ENCODE measurements around the gene KCNE2. TPM values are rescaled to one million over a fixed set of nuclear protein-coding genes. Genes with fewer than 3 reads are reported as not detected.

Gene KCNE2
- total RNA-seq, 1 experiment from 2014 or later, result not detected

- no peak for DNase-seq (ENCODE audit: low read depth, low spot score)
- TF ChIP-seq EGR1 (IDR thresholded peaks at IDR 0.05; ENCODE audit: low read depth) (no peak), EZH2 (IDR thresholded peaks at IDR 0.05) (no peak), EZH2phosphoT487 (IDR thresholded peaks at IDR 0.05; ENCODE audit: borderline replicate concordance) (no peak), YY1 (IDR thresholded peaks at IDR 0.05; ENCODE audit: extremely low read depth, insufficient replicate concordance, low read depth, low read length) (no peak), RAD21 (IDR thresholded peaks at IDR 0.05; ENCODE audit: low read depth) (no peak), JUND (IDR thresholded peaks at IDR 0.05) (no peak), SRF (IDR thresholded peaks at IDR 0.05; ENCODE audit: low read depth) (no peak), SIN3A (IDR thresholded peaks at IDR 0.05; ENCODE audit: low read depth) (no peak), ZFX (IDR thresholded peaks at IDR 0.05) (no peak), POLR2A (IDR thresholded peaks at IDR 0.05; ENCODE audit: borderline replicate concordance, extremely low read depth, insufficient read depth, insufficient read length) (no peak)
- TF ChIP-seq, protein P1, sequence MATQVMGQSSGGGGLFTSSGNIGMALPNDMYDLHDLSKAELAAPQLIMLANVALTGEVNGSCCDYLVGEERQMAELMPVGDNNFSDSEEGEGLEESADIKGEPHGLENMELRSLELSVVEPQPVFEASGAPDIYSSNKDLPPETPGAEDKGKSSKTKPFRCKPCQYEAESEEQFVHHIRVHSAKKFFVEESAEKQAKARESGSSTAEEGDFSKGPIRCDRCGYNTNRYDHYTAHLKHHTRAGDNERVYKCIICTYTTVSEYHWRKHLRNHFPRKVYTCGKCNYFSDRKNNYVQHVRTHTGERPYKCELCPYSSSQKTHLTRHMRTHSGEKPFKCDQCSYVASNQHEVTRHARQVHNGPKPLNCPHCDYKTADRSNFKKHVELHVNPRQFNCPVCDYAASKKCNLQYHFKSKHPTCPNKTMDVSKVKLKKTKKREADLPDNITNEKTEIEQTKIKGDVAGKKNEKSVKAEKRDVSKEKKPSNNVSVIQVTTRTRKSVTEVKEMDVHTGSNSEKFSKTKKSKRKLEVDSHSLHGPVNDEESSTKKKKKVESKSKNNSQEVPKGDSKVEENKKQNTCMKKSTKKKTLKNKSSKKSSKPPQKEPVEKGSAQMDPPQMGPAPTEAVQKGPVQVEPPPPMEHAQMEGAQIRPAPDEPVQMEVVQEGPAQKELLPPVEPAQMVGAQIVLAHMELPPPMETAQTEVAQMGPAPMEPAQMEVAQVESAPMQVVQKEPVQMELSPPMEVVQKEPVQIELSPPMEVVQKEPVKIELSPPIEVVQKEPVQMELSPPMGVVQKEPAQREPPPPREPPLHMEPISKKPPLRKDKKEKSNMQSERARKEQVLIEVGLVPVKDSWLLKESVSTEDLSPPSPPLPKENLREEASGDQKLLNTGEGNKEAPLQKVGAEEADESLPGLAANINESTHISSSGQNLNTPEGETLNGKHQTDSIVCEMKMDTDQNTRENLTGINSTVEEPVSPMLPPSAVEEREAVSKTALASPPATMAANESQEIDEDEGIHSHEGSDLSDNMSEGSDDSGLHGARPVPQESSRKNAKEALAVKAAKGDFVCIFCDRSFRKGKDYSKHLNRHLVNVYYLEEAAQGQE (IDR thresholded peaks at IDR 0.05; ENCODE audit: low read depth), result no peak
- TF ChIP-seq, protein P2, sequence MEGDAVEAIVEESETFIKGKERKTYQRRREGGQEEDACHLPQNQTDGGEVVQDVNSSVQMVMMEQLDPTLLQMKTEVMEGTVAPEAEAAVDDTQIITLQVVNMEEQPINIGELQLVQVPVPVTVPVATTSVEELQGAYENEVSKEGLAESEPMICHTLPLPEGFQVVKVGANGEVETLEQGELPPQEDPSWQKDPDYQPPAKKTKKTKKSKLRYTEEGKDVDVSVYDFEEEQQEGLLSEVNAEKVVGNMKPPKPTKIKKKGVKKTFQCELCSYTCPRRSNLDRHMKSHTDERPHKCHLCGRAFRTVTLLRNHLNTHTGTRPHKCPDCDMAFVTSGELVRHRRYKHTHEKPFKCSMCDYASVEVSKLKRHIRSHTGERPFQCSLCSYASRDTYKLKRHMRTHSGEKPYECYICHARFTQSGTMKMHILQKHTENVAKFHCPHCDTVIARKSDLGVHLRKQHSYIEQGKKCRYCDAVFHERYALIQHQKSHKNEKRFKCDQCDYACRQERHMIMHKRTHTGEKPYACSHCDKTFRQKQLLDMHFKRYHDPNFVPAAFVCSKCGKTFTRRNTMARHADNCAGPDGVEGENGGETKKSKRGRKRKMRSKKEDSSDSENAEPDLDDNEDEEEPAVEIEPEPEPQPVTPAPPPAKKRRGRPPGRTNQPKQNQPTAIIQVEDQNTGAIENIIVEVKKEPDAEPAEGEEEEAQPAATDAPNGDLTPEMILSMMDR (IDR thresholded peaks at IDR 0.05 in 2 of 3, conservative IDR thresholded peaks at IDR 0.05 in 1 of 3; ENCODE audit: borderline replicate concordance in 1 of 3, insufficient read depth in 1 of 3, low read depth in 2 of 3, low read length in 2 of 3), result no peak
- TF ChIP-seq, protein P3, sequence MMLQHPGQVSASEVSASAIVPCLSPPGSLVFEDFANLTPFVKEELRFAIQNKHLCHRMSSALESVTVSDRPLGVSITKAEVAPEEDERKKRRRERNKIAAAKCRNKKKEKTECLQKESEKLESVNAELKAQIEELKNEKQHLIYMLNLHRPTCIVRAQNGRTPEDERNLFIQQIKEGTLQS (IDR thresholded peaks at IDR 0.05), result no peak
- TF ChIP-seq, protein P4, sequence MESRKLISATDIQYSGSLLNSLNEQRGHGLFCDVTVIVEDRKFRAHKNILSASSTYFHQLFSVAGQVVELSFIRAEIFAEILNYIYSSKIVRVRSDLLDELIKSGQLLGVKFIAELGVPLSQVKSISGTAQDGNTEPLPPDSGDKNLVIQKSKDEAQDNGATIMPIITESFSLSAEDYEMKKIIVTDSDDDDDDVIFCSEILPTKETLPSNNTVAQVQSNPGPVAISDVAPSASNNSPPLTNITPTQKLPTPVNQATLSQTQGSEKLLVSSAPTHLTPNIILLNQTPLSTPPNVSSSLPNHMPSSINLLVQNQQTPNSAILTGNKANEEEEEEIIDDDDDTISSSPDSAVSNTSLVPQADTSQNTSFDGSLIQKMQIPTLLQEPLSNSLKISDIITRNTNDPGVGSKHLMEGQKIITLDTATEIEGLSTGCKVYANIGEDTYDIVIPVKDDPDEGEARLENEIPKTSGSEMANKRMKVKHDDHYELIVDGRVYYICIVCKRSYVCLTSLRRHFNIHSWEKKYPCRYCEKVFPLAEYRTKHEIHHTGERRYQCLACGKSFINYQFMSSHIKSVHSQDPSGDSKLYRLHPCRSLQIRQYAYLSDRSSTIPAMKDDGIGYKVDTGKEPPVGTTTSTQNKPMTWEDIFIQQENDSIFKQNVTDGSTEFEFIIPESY (IDR thresholded peaks at IDR 0.05; ENCODE audit: extremely low read depth, insufficient replicate concordance, low read length), result no peak
- H3K79me2 ChIP-seq (ENCODE audit: insufficient read depth, low read length), result no peaks in the 10 kb centered on the region
- H3K9me2 ChIP-seq (ENCODE audit: insufficient read depth), result no peaks in the 10 kb centered on the region
- ChIA-PET CTCF (no interaction called here), RAD21 (ENCODE audit: low non-redundant PET in 1 of 2, low total read pairs in 2 of 2, uncharacterized antibody in 2 of 2, unreplicated experiment in 2 of 2) (no interaction called here), POLR2A (no interaction called here)
- no peak for ATAC-seq
- H2AFZ ChIP-seq (ENCODE audit: low read depth, low read length, poor library complexity, severe bottlenecking), result no peak overlapping the region
- H4K20me1 ChIP-seq (ENCODE audit: insufficient read depth), result no peaks in the 10 kb centered on the region
- intact Hi-C loops (cut with micrococcal nuclease), result no loop called here
- no TSS peak for BruUV-seq (replicated peaks)
- no peaks in the 10 kb centered on the region for H3K9me3 ChIP-seq (ENCODE audit: control insufficient read depth in 1 of 2, insufficient read depth in 1 of 2, low read depth in 1 of 2, low read length in 2 of 2)
- no peak overlapping the region for H3K27ac ChIP-seq (ENCODE audit: low read depth, low read length)
- no peak overlapping the region for H3K4me2 ChIP-seq (ENCODE audit: low read length)
- no peaks in the 10 kb centered on the region for H3K36me3 ChIP-seq (ENCODE audit: control insufficient read depth in 1 of 2, insufficient read depth in 2 of 2, low read length in 2 of 2)
- H3K4me1 ChIP-seq (ENCODE audit: control insufficient read depth in 1 of 2, insufficient read depth in 2 of 2, low read length in 2 of 2), result no peaks in the 10 kb centered on the region
- no peak overlapping the region for H3K4me3 ChIP-seq (replicated peaks in 1 of 2; ENCODE audit: low read depth in 1 of 2, low read length in 2 of 2)
- H3K9ac ChIP-seq (ENCODE audit: low read length), result no peak overlapping the region
- peaks cover 21% of the 10 kb centered on the region; the same call in 1 of the 2 replicates for H3K27me3 ChIP-seq (ENCODE audit: insufficient read depth, low read length)
Observed at GRCh38 chr21:34319585-34319984, 44.2 kb upstream of the KCNE2 start.
